PC-9 (cell line): ENCODE measurements around the gene SUMF1.

Experiments used
- EZH2 ChIP-seq: fragments of 200-600 bp; sonication (generic); IDR thresholded peaks from 2 replicates; pipeline ENCODE4 v1.8.0; 2017; ENCODE audit warnings: antibody characterized with exemption, low read depth
- TF ChIP-seq, protein P1 (sequence below): fragments of 200-600 bp; sonication (generic); conservative IDR thresholded peaks from 2 replicates; pipeline ENCODE4 v1.6.1; 2017; ENCODE audit warnings: mixed run types, antibody characterized with exemption, mild to moderate bottlenecking, moderate library complexity

DNA sequence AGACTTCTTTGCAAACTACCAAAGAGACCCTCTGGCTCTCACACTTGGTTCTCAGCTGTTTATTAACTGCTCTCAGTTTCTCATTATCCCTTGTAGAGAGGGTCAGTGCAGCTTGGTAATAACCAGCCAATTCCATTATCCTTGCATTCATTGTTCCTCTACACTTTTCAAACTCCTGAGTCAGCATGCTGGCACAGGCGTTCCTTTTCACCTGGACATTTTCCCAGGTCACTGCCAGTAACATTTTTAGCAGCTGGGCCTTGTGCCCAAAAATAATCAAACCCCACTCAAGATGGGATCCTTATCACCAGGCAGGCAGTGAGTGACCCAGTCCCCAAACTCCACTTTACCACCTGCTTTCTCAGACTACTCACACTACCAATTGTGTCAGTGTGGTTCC, 4.8 kb upstream of the SUMF1 start:
- TF ChIP-seq, protein P1, sequence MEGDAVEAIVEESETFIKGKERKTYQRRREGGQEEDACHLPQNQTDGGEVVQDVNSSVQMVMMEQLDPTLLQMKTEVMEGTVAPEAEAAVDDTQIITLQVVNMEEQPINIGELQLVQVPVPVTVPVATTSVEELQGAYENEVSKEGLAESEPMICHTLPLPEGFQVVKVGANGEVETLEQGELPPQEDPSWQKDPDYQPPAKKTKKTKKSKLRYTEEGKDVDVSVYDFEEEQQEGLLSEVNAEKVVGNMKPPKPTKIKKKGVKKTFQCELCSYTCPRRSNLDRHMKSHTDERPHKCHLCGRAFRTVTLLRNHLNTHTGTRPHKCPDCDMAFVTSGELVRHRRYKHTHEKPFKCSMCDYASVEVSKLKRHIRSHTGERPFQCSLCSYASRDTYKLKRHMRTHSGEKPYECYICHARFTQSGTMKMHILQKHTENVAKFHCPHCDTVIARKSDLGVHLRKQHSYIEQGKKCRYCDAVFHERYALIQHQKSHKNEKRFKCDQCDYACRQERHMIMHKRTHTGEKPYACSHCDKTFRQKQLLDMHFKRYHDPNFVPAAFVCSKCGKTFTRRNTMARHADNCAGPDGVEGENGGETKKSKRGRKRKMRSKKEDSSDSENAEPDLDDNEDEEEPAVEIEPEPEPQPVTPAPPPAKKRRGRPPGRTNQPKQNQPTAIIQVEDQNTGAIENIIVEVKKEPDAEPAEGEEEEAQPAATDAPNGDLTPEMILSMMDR = no peak
- no peak for TF ChIP-seq EZH2
